GM21390 (cell line): Measurements from ENCODE around the gene IDNK.
A peak's percentile ranks its signal among the peaks of the same experiment; 100 is the strongest.

Experiments
- ATAC-seq: cut with Tn5 transposase; IDR thresholded peaks from one replicate; pipeline ENCODE4 v1.9.1; 2021; ENCODE audit not compliant: unreplicated experiment

The IDNK gene

GRCh38 chr9:83633255-83633654 is 10.3 kb downstream of the IDNK start:
- ATAC-seq: no peak

GRCh38 chr9:83633676-83634075 is 10.7 kb downstream of the IDNK start:
- no peak for ATAC-seq

- ATAC-seq: no peak
Measured at GRCh38 chr9:83636813-83637212, 13.9 kb downstream of the IDNK start.

GRCh38 chr9:83637389-83637788 is 14.4 kb downstream of the IDNK start:
- ATAC-seq: no peak

GRCh38 chr9:83639266-83639665 is 16.3 kb downstream of the IDNK start:
- ATAC-seq: no peak

- no peak for ATAC-seq
Measured at GRCh38 chr9:83642793-83643192, 19.9 kb downstream of the IDNK start.

- ATAC-seq: no peak
Measured at GRCh38 chr9:83646500-83647239, 23.7 kb downstream of the IDNK start.

GRCh38 chr9:83649080-83649479 is 26.1 kb downstream of the IDNK start:
- peak; percentile 69 for ATAC-seq

GRCh38 chr9:83649515-83649914 is 26.6 kb downstream of the IDNK start:
- no peak for ATAC-seq

GRCh38 chr9:83651558-83651957 is 28.6 kb downstream of the IDNK start:
- no peak for ATAC-seq

- no peak for ATAC-seq
Measured at GRCh38 chr9:83652433-83652832, 29.5 kb downstream of the IDNK start.

- ATAC-seq: no peak
Measured at GRCh38 chr9:83655433-83655832, 32.5 kb downstream of the IDNK start.

GRCh38 chr9:83656032-83656680 is 33.2 kb downstream of the IDNK start:
- peak; percentile 40 for ATAC-seq

- ATAC-seq: no peak
Measured at GRCh38 chr9:83656952-83657351, 34.0 kb downstream of the IDNK start.

- no peak for ATAC-seq
Measured at GRCh38 chr9:83662933-83663332, 40.0 kb downstream of the IDNK start.

GRCh38 chr9:83665580-83666200 is 42.7 kb downstream of the IDNK start:
- ATAC-seq: peak; percentile 95

GRCh38 chr9:83669067-83669466 is 46.1 kb downstream of the IDNK start:
- no peak for ATAC-seq

GRCh38 chr9:83670381-83670780 is 47.4 kb downstream of the IDNK start:
- ATAC-seq: no peak

GRCh38 chr9:83671451-83671850 is 48.5 kb downstream of the IDNK start:
- ATAC-seq: no peak

- ATAC-seq: no peak
Measured at GRCh38 chr9:83675466-83675865, 52.5 kb downstream of the IDNK start.

GRCh38 chr9:83677596-83677995 is 54.7 kb downstream of the IDNK start:
- no peak for ATAC-seq

GRCh38 chr9:83680233-83680632 is 57.3 kb downstream of the IDNK start:
- ATAC-seq: no peak
